Measurements from ENCODE around the gene ESAM. TPM values are rescaled to one million over a fixed set of nuclear protein-coding genes. Genes with fewer than 3 reads are reported as not detected.

ESAM gene
- total RNA-seq, 1 experiment from 2014 or later, result 0.92 TPM

GRCh38 chr11:124725719-124726105 lies 36.4 kb downstream of the ESAM start:
- no peak overlapping the region for H2BK12ac ChIP-seq (ENCODE audit: insufficient read length, low read depth, low read length)
- H4K20me1 ChIP-seq (ENCODE audit: control insufficient read depth, insufficient read depth, insufficient read length), result no peaks in the 10 kb centered on the region
- no peak overlapping the region for H3K23ac ChIP-seq (ENCODE audit: insufficient read length, low read depth, low read length)
- no peaks in the 10 kb centered on the region for H3K79me1 ChIP-seq (ENCODE audit: insufficient read depth, low read depth, low read length, poor library complexity, severe bottlenecking)
- no peak overlapping the region for H2BK120ac ChIP-seq (ENCODE audit: low read depth, low read length, poor library complexity, severe bottlenecking)
- Mint-ChIP-seq H3K27me3 (ENCODE audit: low read depth) (peaks cover 52% of the 10 kb centered on the region), H3K4me1 (peaks cover 42 to 47% of the 10 kb centered on the region in 2 experiments), H3K9me3 (no peaks in the 10 kb centered on the region; a peak in 1 of 5 replicates), H3K36me3 (ENCODE audit: insufficient read depth in 1 of 3, low read depth in 3 of 3) (no peaks in the 10 kb centered on the region; a peak in 1 of 7 replicates), H3K27ac (peak overlapping the region in 2 of 3 experiments; percentile 3 to 37; a peak in 3 of 7 replicates), H3K4me3 (peak overlapping the region; percentile 7 to 27; a peak in 4 of 5 replicates)
- H3K4me1 ChIP-seq (ENCODE audit: insufficient read depth, low read length), result peaks cover 11% of the 10 kb centered on the region
- H3K18ac ChIP-seq (ENCODE audit: insufficient read length, low read depth, low read length), result no peak overlapping the region
- no CpG with 5 or more reads among the region's 6 CpGs for WGBS (ENCODE audit: extremely low coverage, insufficient read length, low lambda C conversion rate)
- no peak overlapping the region for H2AFZ ChIP-seq (ENCODE audit: low read length)
- DNase-seq, result no peak
- H3K4me2 ChIP-seq (ENCODE audit: insufficient read depth, insufficient read length, low read length), result peak overlapping the region; percentile 30
- no peak overlapping the region for H3K56ac ChIP-seq (ENCODE audit: insufficient read length, low read depth, low read length)
- no peak overlapping the region for H3T11ph ChIP-seq (ENCODE audit: low read length)
- no peak overlapping the region for H3K4ac ChIP-seq (ENCODE audit: low read depth, low read length)
- no peak overlapping the region for H2BK20ac ChIP-seq (ENCODE audit: low read depth, low read length, poor library complexity, severe bottlenecking)
- H3K27me3 ChIP-seq (ENCODE audit: insufficient read depth, low read length), result peaks cover 17% of the 10 kb centered on the region; the same call in 1 of the 2 replicates
- H3K23me2 ChIP-seq (ENCODE audit: insufficient read length, low read depth, low read length, poor library complexity, severe bottlenecking), result no peaks in the 10 kb centered on the region
- H2AK5ac ChIP-seq (ENCODE audit: insufficient read length, low read length), result no peak overlapping the region
- peak overlapping the region; percentile 64 for H3K14ac ChIP-seq (ENCODE audit: insufficient read depth, low read length)
- no peak for TF ChIP-seq CTCF (conservative IDR thresholded peaks at IDR 0.05)
- H3K79me2 ChIP-seq (ENCODE audit: insufficient read depth, low read length), result no peaks in the 10 kb centered on the region
- H4K91ac ChIP-seq (ENCODE audit: insufficient read length, low read depth, low read length), result no peak overlapping the region
- H2BK15ac ChIP-seq (ENCODE audit: low read depth, low read length), result no peak overlapping the region
- H3K9ac ChIP-seq (ENCODE audit: extremely low read depth, insufficient read length, low read length), result no peak overlapping the region
- no peaks in the 10 kb centered on the region for H3K9me3 ChIP-seq (ENCODE audit: control insufficient read depth, low read depth, low read length)
- no peak overlapping the region for H4K8ac ChIP-seq (replicated peaks; ENCODE audit: insufficient read length, low read depth, low read length)
- H4K5ac ChIP-seq (ENCODE audit: insufficient read length, low read depth, low read length), result no peak overlapping the region
- no peak overlapping the region for H3K27ac ChIP-seq (ENCODE audit: insufficient read length, low read depth, low read length)
- no peak overlapping the region for H2BK5ac ChIP-seq (ENCODE audit: insufficient read length, low read length)

Data from H9 (cell line).